HG03457 (cell line): Measurements from ENCODE around the gene TMF1.
A peak's percentile ranks its signal among the peaks of the same experiment; 100 is the strongest.

Source experiments
- ATAC-seq: cut with Tn5 transposase; IDR thresholded peaks from one replicate; pipeline ENCODE4 v1.9.1; 2021; ENCODE audit warnings: moderate number of reproducible peaks; ENCODE audit not compliant: unreplicated experiment

TMF1 gene

GRCh38 chr3:69051756-69052471 lies at the start of gene TMF1:
TSS of gene TMF1 (minus strand) at chr3:69052333. CDS start at chr3:69052086, 247 bp downstream.
- peak; percentile 94 for ATAC-seq

- ATAC-seq: no peak
Measured at GRCh38 chr3:69099576-69099975, 47.4 kb upstream of the TMF1 start.

- no peak for ATAC-seq
Measured at GRCh38 chr3:69097407-69098086, 45.4 kb upstream of the TMF1 start.

- ATAC-seq: no peak
Measured at GRCh38 chr3:69096299-69096698, 44.2 kb upstream of the TMF1 start.

- no peak for ATAC-seq
Measured at GRCh38 chr3:69095636-69096035, 43.5 kb upstream of the TMF1 start.

GRCh38 chr3:69094467-69095205 lies 42.5 kb upstream of the TMF1 start:
- ATAC-seq: no peak

GRCh38 chr3:69092030-69092516 lies 39.9 kb upstream of the TMF1 start:
- peak; percentile 54 for ATAC-seq

GRCh38 chr3:69091389-69092029 lies 39.4 kb upstream of the TMF1 start:
- ATAC-seq: no peak

- ATAC-seq: no peak
Measured at GRCh38 chr3:69090021-69090420, 37.9 kb upstream of the TMF1 start.

- no peak for ATAC-seq
Measured at GRCh38 chr3:69088063-69088462, 35.9 kb upstream of the TMF1 start.

GRCh38 chr3:69087030-69087791 lies 35.1 kb upstream of the TMF1 start:
- no peak for ATAC-seq

- ATAC-seq: no peak
Measured at GRCh38 chr3:69085833-69086722, 33.9 kb upstream of the TMF1 start.

GRCh38 chr3:69085168-69085832 lies 33.2 kb upstream of the TMF1 start:
- ATAC-seq: no peak

- peak; percentile 40 for ATAC-seq
Measured at GRCh38 chr3:69084326-69085167, 32.4 kb upstream of the TMF1 start, which contains the start of gene ARL6IP5. TSS of gene ARL6IP5 (plus strand) at chr3:69084937. CDS start at chr3:69085048, 111 bp downstream.

GRCh38 chr3:69082805-69083204 lies 30.7 kb upstream of the TMF1 start:
- peak; percentile 64 for ATAC-seq

GRCh38 chr3:69082361-69082760 lies 30.2 kb upstream of the TMF1 start:
- ATAC-seq: no peak

- no peak for ATAC-seq
Measured at GRCh38 chr3:69081583-69082262, 29.6 kb upstream of the TMF1 start.
